ENCODE data around the gene OCA2.

The OCA2 gene

DNA sequence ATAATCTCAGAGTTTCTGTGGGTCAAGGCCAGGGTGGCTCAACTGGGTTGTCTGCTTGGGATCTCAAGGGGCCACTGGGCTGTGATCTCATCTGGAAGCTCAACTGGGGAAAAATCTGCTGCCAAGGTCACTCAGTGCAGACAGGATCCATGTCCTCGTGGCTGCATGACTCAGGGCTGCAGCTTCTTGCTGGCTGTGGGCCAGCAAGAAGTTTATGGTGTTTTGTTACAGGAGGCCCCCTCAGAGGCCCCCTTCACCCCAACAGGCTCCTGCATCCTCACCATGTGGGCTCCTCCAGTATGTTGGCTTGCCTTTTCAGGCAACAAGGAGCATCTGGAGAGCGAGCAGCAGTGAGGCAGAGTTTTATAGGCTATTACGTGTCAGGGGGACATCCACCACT is 14.6 kb downstream of the OCA2 start:
- no peaks in the 10 kb centered on the region for H3K27me3 ChIP-seq (ENCODE audit: insufficient read depth, low read depth, severe bottlenecking)
- no peak for DNase-seq
- H3K36me3 ChIP-seq = no peaks in the 10 kb centered on the region
- H3K4me3 ChIP-seq (ENCODE audit: low read depth, low read length) = no peak overlapping the region
- no peak for TF ChIP-seq CTCF (IDR thresholded peaks at IDR 0.05; ENCODE audit: low read depth, low read length)
- H3K27ac ChIP-seq = no peak overlapping the region
- H3K9me3 ChIP-seq (ENCODE audit: severe bottlenecking) = no peaks in the 10 kb centered on the region

- Histone ChIP-seq H3K27me3 (ENCODE audit: insufficient read depth, low read depth, severe bottlenecking) (no peaks in the 10 kb centered on the region), H3K36me3 (no peaks in the 10 kb centered on the region)
Measured at GRCh38 chr15:28082891-28083684, 16.0 kb downstream of the OCA2 start.

DNA sequence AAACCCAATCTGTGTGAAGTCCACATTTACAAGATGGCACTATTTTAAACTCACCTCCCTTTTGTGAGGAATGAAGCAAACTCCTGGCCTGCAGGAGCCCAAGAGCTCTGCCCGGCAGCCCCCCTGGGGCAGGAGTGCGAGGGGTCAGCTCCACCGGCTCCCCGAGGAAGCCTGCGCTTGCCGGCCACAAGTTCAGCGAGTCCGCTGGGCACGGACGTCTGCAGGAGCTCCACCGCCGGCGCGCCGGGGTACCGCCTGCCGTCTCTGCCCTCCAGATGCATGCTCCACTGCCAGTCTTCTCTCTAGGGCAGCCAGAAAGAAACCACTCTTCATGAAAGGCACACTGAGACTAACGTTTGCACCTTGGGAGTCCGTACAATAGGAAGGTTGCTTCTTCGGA is 17.5 kb downstream of the OCA2 start:
- H3K27ac ChIP-seq = no peak overlapping the region
- no peak for DNase-seq
- TF ChIP-seq CTCF (IDR thresholded peaks at IDR 0.05; ENCODE audit: low read depth, low read length) = no peak

More at GRCh38 chr15:28082891-28083684, 16.0 kb downstream of the OCA2 start:
- no peak for TF ChIP-seq CTCF (IDR thresholded peaks at IDR 0.05; ENCODE audit: low read depth, low read length)
- no peak for DNase-seq
- H3K9me3 ChIP-seq (ENCODE audit: severe bottlenecking) = no peaks in the 10 kb centered on the region
- no peak overlapping the region for H3K27ac ChIP-seq
- no peak overlapping the region for H3K4me3 ChIP-seq (ENCODE audit: low read depth, low read length)

GRCh38 chr15:28080386-28080785 is 18.7 kb downstream of the OCA2 start:
- H3K4me3 ChIP-seq (ENCODE audit: low read depth, low read length) = no peak overlapping the region
- no peak for TF ChIP-seq CTCF (IDR thresholded peaks at IDR 0.05; ENCODE audit: low read depth, low read length)
- no peaks in the 10 kb centered on the region for H3K36me3 ChIP-seq
- DNase-seq = no peak
- no peak overlapping the region for H3K27ac ChIP-seq
- H3K9me3 ChIP-seq (ENCODE audit: severe bottlenecking) = no peaks in the 10 kb centered on the region
- no peaks in the 10 kb centered on the region for H3K27me3 ChIP-seq (ENCODE audit: insufficient read depth, low read depth, severe bottlenecking)

More for the DNA sequence above, 17.5 kb downstream of the OCA2 start:
- Histone ChIP-seq H3K27me3 (ENCODE audit: insufficient read depth, low read depth, severe bottlenecking) (no peaks in the 10 kb centered on the region), H3K4me3 (ENCODE audit: low read depth, low read length) (no peak overlapping the region), H3K36me3 (no peaks in the 10 kb centered on the region), H3K9me3 (ENCODE audit: severe bottlenecking) (no peaks in the 10 kb centered on the region)

DNA sequence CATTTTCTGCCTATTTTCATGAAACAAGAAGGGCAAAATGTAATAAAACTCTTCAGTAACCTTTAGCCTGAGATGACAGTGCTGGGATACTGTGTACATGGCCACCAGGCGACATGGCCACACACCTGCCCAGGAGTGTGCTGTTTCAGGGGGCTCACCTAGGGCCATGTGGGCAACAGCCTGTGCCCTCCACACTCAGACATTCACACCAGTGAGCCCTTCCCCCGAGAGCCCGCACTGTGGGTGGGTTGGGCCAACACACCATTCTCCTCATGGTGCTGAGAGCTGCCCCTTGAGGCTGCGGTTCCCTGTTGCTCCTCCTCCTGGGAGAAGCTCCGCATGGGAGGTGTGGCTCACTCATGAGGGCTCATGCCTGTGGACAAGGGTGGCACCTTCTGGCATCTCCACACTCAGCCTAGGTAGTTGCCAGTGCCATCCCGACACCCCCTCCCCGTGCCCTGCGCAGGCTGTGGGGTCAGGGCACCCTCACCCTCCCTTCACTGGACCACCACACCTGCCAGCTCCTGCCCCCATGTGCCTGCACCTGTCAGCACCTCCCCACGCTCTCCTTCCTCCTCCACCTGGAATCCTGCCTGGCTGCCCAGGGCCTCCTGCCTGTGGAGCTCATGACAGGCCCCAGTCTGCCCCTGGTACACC is 19.7 kb downstream of the OCA2 start:
- no peaks in the 10 kb centered on the region for H3K27me3 ChIP-seq (ENCODE audit: insufficient read depth, low read depth, severe bottlenecking)
- no peak for TF ChIP-seq CTCF (IDR thresholded peaks at IDR 0.05; ENCODE audit: low read depth, low read length)
- H3K4me3 ChIP-seq (ENCODE audit: low read depth, low read length) = no peak overlapping the region
- H3K27ac ChIP-seq = no peak overlapping the region
- H3K9me3 ChIP-seq (ENCODE audit: severe bottlenecking) = no peaks in the 10 kb centered on the region
- no peaks in the 10 kb centered on the region for H3K36me3 ChIP-seq
- no peak for DNase-seq
